ENCODE measurements around the gene SLC7A9.
"Not testable (repeated sequence)": the region's sequence is repeated elsewhere in the genome, so short reads cannot be mapped to it uniquely, and the experiment has no call there.

SLC7A9 gene

GRCh38 chr19:32798201-32798600, 71.4 kb downstream of the SLC7A9 start:
- DNase-seq, result no peak
- no peak for TF ChIP-seq GATA1 (IDR thresholded peaks at IDR 0.05; ENCODE audit: low read depth, low read length)
- no peak for TF ChIP-seq POLR2A (IDR thresholded peaks at IDR 0.05; ENCODE audit: low read length)

- TF ChIP-seq POLR2A (IDR thresholded peaks at IDR 0.05; ENCODE audit: low read length) (no peak), GATA1 (IDR thresholded peaks at IDR 0.05; ENCODE audit: low read depth, low read length) (no peak)
- DNase-seq, result no peak
Observed at GRCh38 chr19:32789429-32789828, 80.1 kb downstream of the SLC7A9 start.

GRCh38 chr19:32787895-32788294, 81.7 kb downstream of the SLC7A9 start:
- DNase-seq, result not testable (repeated sequence)

- not testable (repeated sequence) for DNase-seq
Observed at GRCh38 chr19:32787161-32787813, 82.3 kb downstream of the SLC7A9 start.

GRCh38 chr19:32782089-32782488, 87.5 kb downstream of the SLC7A9 start:
- DNase-seq, result not testable (repeated sequence)

GRCh38 chr19:32781280-32781679, 88.3 kb downstream of the SLC7A9 start:
- DNase-seq, result no peak
- TF ChIP-seq POLR2A (IDR thresholded peaks at IDR 0.05; ENCODE audit: low read length) (no peak), GATA1 (IDR thresholded peaks at IDR 0.05; ENCODE audit: low read depth, low read length) (no peak)
